IPS-20b (cell line): ENCODE measurements around the gene THSD4.

Source experiments
- H3K27ac ChIP-seq: one replicate; pipeline ENCODE4 v1.5.1; 2013; ENCODE audit warnings: low read length
- H3K27me3 ChIP-seq: 2 replicates; pipeline ENCODE4 v1.6.1; 2013; ENCODE audit warnings: mild to moderate bottlenecking, low read length, inconsistent platforms; ENCODE audit not compliant: insufficient read depth
- H3K36me3 ChIP-seq: 2 replicates; pipeline ENCODE4 v1.6.1; 2013; ENCODE audit warnings: low read depth, mild to moderate bottlenecking, inconsistent platforms, low read length, moderate library complexity; ENCODE audit not compliant: insufficient read depth
- H3K4me1 ChIP-seq: 2 replicates; pipeline ENCODE4 v1.6.1; 2013; ENCODE audit warnings: mild to moderate bottlenecking, control low read depth, inconsistent platforms, low read length, moderate library complexity; ENCODE audit not compliant: insufficient read depth
- H3K4me3 ChIP-seq: 2 replicates; pipeline ENCODE4 v1.5.1; 2013; ENCODE audit warnings: mild to moderate bottlenecking, low read length, inconsistent platforms
- H3K9ac ChIP-seq: 2 replicates; pipeline ENCODE4 v1.6.1; 2013; ENCODE audit warnings: low read depth, mild to moderate bottlenecking, inconsistent platforms, low read length, moderate library complexity
- H3K9me3 ChIP-seq: 2 replicates; pipeline ENCODE4 v1.6.1; 2013; ENCODE audit warnings: mild to moderate bottlenecking, low read depth, low read length, inconsistent platforms; ENCODE audit not compliant: insufficient read depth

Gene THSD4

GRCh38 chr15:71646767-71647486 is 531.7 kb downstream of the THSD4 start:
- Histone ChIP-seq H3K36me3 (no peaks in the 10 kb centered on the region), H3K4me3 (no peak overlapping the region), H3K9me3 (0 out of 2 replicates have a peak, but pooled peaks cover 3% of the 10 kb centered on the region), H3K9ac (no peak overlapping the region), H3K27me3 (no peaks in the 10 kb centered on the region), H3K27ac (no peak overlapping the region), H3K4me1 (peaks cover 12% of the 10 kb centered on the region)

- H3K4me1 ChIP-seq, result peaks cover 12% of the 10 kb centered on the region
- H3K4me3 ChIP-seq, result no peak overlapping the region
- no peak overlapping the region for H3K9ac ChIP-seq
- no peak overlapping the region for H3K27ac ChIP-seq
- H3K27me3 ChIP-seq, result no peaks in the 10 kb centered on the region
- H3K36me3 ChIP-seq, result no peaks in the 10 kb centered on the region
- 0 out of 2 replicates have a peak, but pooled peaks cover 3% of the 10 kb centered on the region for H3K9me3 ChIP-seq
Observed at GRCh38 chr15:71647487-71647808, 532.2 kb downstream of the THSD4 start.

DNA sequence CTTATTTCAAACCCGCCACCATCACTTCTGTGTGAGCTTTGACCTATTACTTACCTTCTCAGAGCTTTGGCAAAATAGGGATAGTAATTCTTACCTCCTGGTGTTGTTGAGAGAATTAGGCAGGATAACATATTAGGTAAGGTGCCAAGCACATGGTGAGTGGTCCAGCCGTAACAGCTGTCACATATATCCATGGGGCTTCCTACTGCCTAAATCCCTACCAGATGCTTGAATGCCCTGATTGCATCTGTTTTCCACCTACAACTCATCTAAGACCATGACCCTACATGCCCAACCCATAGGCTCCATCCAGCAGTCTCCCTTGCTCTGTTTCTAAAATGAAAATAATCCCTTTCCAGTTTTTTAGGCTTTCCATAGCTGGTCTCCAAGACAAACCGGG is 532.8 kb downstream of the THSD4 start:
- 0 out of 2 replicates have a peak, but pooled peaks cover 3% of the 10 kb centered on the region for H3K9me3 ChIP-seq
- no peaks in the 10 kb centered on the region for H3K36me3 ChIP-seq
- no peak overlapping the region for H3K27ac ChIP-seq
- no peak overlapping the region for H3K9ac ChIP-seq
- no peak overlapping the region for H3K4me3 ChIP-seq
- no peaks in the 10 kb centered on the region for H3K27me3 ChIP-seq
- peaks cover 12% of the 10 kb centered on the region for H3K4me1 ChIP-seq

- Histone ChIP-seq H3K36me3 (no peaks in the 10 kb centered on the region), H3K4me3 (no peak overlapping the region), H3K4me1 (peaks cover 18% of the 10 kb centered on the region), H3K9ac (no peak overlapping the region), H3K27me3 (no peaks in the 10 kb centered on the region), H3K9me3 (0 out of 2 replicates have a peak, but pooled peaks cover 2% of the 10 kb centered on the region), H3K27ac (no peak overlapping the region)
Observed at GRCh38 chr15:71649894-71650293, 534.6 kb downstream of the THSD4 start.

- no peaks in the 10 kb centered on the region for H3K27me3 ChIP-seq
- no peak overlapping the region for H3K9ac ChIP-seq
- H3K36me3 ChIP-seq, result no peaks in the 10 kb centered on the region
- no peak overlapping the region for H3K4me3 ChIP-seq
- peaks cover 18% of the 10 kb centered on the region for H3K4me1 ChIP-seq
- H3K27ac ChIP-seq, result no peak overlapping the region
- no peaks in the 10 kb centered on the region for H3K9me3 ChIP-seq
Observed at GRCh38 chr15:71650603-71651002, 535.3 kb downstream of the THSD4 start.

GRCh38 chr15:71651750-71652186 is 536.5 kb downstream of the THSD4 start:
- Histone ChIP-seq H3K27ac (no peak overlapping the region), H3K9ac (no peak overlapping the region), H3K9me3 (no peaks in the 10 kb centered on the region), H3K27me3 (no peaks in the 10 kb centered on the region), H3K36me3 (no peaks in the 10 kb centered on the region), H3K4me3 (no peak overlapping the region), H3K4me1 (peaks cover 18% of the 10 kb centered on the region)

- no peak overlapping the region for H3K9ac ChIP-seq
- no peaks in the 10 kb centered on the region for H3K36me3 ChIP-seq
- peaks cover 6% of the 10 kb centered on the region; the same call in 1 of the 2 replicates for H3K4me1 ChIP-seq
- no peaks in the 10 kb centered on the region for H3K9me3 ChIP-seq
- no peak overlapping the region for H3K27ac ChIP-seq
- no peaks in the 10 kb centered on the region for H3K27me3 ChIP-seq
- H3K4me3 ChIP-seq, result no peak overlapping the region
Observed at GRCh38 chr15:71654042-71654719, 538.9 kb downstream of the THSD4 start.

DNA sequence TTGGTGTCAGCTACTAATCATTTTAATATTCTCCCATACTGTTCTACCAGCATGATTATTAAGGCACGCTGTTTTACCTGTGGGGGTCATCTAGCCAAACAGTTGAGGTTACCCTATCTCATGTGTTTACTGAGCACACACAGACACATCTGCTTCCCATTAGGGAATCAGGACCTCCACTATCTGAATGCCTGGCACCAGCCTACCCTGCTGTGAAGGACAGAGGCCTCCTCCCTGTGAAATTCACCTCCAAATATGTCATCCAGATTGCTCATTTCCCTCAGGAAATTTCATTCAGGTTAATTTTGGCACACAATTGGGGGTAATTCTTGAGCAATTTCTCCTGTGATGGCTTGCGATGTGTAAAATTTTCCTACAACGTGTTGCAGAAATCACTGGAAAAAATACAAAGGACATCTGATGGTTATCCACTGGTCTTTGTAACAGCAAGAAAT is 539.5 kb downstream of the THSD4 start:
- no peak overlapping the region for H3K27ac ChIP-seq

GRCh38 chr15:71656425-71656824 is 541.2 kb downstream of the THSD4 start:
- H3K4me1 ChIP-seq, result peaks cover 6% of the 10 kb centered on the region; the same call in 1 of the 2 replicates
- H3K27me3 ChIP-seq, result no peaks in the 10 kb centered on the region
- no peak overlapping the region for H3K4me3 ChIP-seq
- H3K9ac ChIP-seq, result no peak overlapping the region
- no peak overlapping the region for H3K27ac ChIP-seq
- no peaks in the 10 kb centered on the region for H3K9me3 ChIP-seq
- H3K36me3 ChIP-seq, result no peaks in the 10 kb centered on the region

More for the DNA sequence above, 539.5 kb downstream of the THSD4 start:
- Histone ChIP-seq H3K9me3 (no peaks in the 10 kb centered on the region), H3K27me3 (no peaks in the 10 kb centered on the region), H3K4me3 (no peak overlapping the region), H3K9ac (no peak overlapping the region), H3K36me3 (no peaks in the 10 kb centered on the region), H3K4me1 (peaks cover 6% of the 10 kb centered on the region; the same call in 1 of the 2 replicates)

GRCh38 chr15:71657141-71657540 is 541.9 kb downstream of the THSD4 start:
- Histone ChIP-seq H3K36me3 (no peaks in the 10 kb centered on the region), H3K4me1 (peaks cover 6% of the 10 kb centered on the region; the same call in 1 of the 2 replicates), H3K9ac (no peak overlapping the region), H3K27ac (no peak overlapping the region), H3K27me3 (no peaks in the 10 kb centered on the region), H3K4me3 (no peak overlapping the region), H3K9me3 (no peaks in the 10 kb centered on the region)

DNA sequence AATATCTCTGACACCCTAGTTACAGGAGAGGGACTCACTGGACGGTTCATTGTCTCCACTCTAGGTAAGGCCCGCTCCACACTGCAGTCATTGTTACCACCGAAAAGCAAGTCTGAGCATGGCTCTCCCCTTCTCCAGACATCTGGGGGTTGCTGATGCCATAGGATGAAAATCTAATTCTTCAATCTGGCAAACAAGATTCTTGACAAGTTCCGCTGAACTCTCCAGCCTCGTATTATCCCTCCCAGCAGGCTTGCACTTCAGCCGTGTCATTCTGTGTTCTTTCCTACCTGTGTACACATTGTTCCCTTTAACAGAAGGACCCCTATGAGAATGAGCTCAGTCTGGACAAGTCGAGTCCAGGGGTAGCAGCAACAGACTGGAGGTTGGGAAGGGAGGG is 542.8 kb downstream of the THSD4 start:
- Histone ChIP-seq H3K9ac (no peak overlapping the region), H3K27ac (no peak overlapping the region), H3K36me3 (no peaks in the 10 kb centered on the region), H3K4me1 (peaks cover 6% of the 10 kb centered on the region; the same call in 1 of the 2 replicates), H3K9me3 (no peaks in the 10 kb centered on the region), H3K27me3 (no peaks in the 10 kb centered on the region), H3K4me3 (no peak overlapping the region)
